22Rv1 (cell line): Measurements from ENCODE around the gene RGS1.

Experiments used
- H3K27ac ChIP-seq: fragments of 450-650 bp; 2 replicates; pipeline ENCODE4 v1.5.1; 2017
- CTCF ChIP-seq: fragments of 450-650 bp; IDR thresholded peaks from 2 replicates; pipeline ENCODE4 v1.5.1; 2017; ENCODE audit warnings: mild to moderate bottlenecking
- ZFX ChIP-seq: fragments of 450-650 bp; IDR thresholded peaks from 2 replicates; pipeline ENCODE4 v1.6.1; 2017; ENCODE audit warnings: antibody characterized with exemption, borderline replicate concordance

RGS1 gene

GRCh38 chr1:192628396-192629057 lies 53.0 kb downstream of the RGS1 start:
- TF ChIP-seq CTCF, result no peak
- no peak for TF ChIP-seq ZFX
- H3K27ac ChIP-seq, result no peak overlapping the region

- TF ChIP-seq ZFX, result no peak
- TF ChIP-seq CTCF, result no peak
- no peak overlapping the region for H3K27ac ChIP-seq
Measured at GRCh38 chr1:192629612-192630011, 54.0 kb downstream of the RGS1 start.
